Endothelial cell of umbilical vein (primary cell): ENCODE data around the gene ANKS1A. TPM values are rescaled to one million over a fixed set of nuclear protein-coding genes. Genes with fewer than 3 reads are reported as not detected.

Experiments used
- BruUV-seq: library from RNA; stranded (reverse); fragments of 400-500 nt; replicated peaks from 2 replicates; lab custom pipeline; 2021; lab: Mats Ljungman, UMichigan
- CTCF ChIA-PET: fragments of 300-600, 350-600 bp; sonication (Branson Sonifier 250); formaldehyde crosslinking; loops from one replicate; lab custom pipeline; 2021; ENCODE audit warnings: antibody characterized with exemption, inconsistent platforms; lab: Charles Lee
- POLR2A ChIA-PET: fragments of 300-600, 350-600 bp; sonication (Branson Sonifier 250); formaldehyde crosslinking; loops from one replicate; lab custom pipeline; 2021; ENCODE audit warnings: antibody characterized with exemption, inconsistent platforms; lab: Charles Lee
- DNase-seq: peaks from one replicate; pipeline ENCODE4 v3.0.0-alpha.2; 2011; ENCODE audit warnings: low read depth, low spot score
- FAIRE-seq: peaks from 2 replicates; lab custom pipeline; 2011; peaks lifted over from hg19 to GRCh38; lab: Jason Lieb, UNC
- H2AFZ ChIP-seq: 2 replicates; pipeline ENCODE4 v1.6.0; 2012; ENCODE audit warnings: low read depth, low read length, control low read depth, inconsistent platforms
- H3K27ac ChIP-seq: 2 replicates; pipeline ENCODE4 v1.5.1; 2011; ENCODE audit warnings: low read depth, mild to moderate bottlenecking, control low read depth, low read length, moderate library complexity; ENCODE audit not compliant: insufficient read depth
- H3K27me3 ChIP-seq, 2 experiments: 2 replicates each; pipeline versions ENCODE4 v1.6.0 to v1.6.1; 2011; ENCODE audit warnings: low read length in 2 of 2, mixed read lengths in 1 of 2; ENCODE audit not compliant: control insufficient read depth in 2 of 2, insufficient read depth in 2 of 2
- H3K36me3 ChIP-seq, 2 experiments: 2 replicates in 1 of 2; 3 replicates in 1 of 2; pipeline ENCODE4 v1.5.1; 2011; ENCODE audit warnings: low read length in 2 of 2, mild to moderate bottlenecking in 1 of 2, moderate library complexity in 1 of 2; ENCODE audit not compliant: control insufficient read depth in 2 of 2, insufficient read depth in 2 of 2; ENCODE audit errors: extremely low read depth in 1 of 2
- H3K4me1 ChIP-seq: 3 replicates; pipeline ENCODE4 v1.5.1; 2011; ENCODE audit warnings: mild to moderate bottlenecking, low read length; ENCODE audit not compliant: control insufficient read depth, insufficient read depth; ENCODE audit errors: extremely low read depth
- H3K4me2 ChIP-seq: 2 replicates; pipeline ENCODE4 v1.6.1; 2011; ENCODE audit warnings: low read length, control low read depth, mixed read lengths; ENCODE audit not compliant: insufficient read depth
- H3K4me3 ChIP-seq, 3 experiments: fragments of 200-600 bp in 1 of 3; sonication (generic), shearing (Covaris generic) in 1 of 3; replicated peaks in 1 of 3; 2 replicates each; pipeline ENCODE4 v1.5.1; 2011 to 2016; ENCODE audit warnings: control low read depth in 3 of 3, low read length in 3 of 3, mild to moderate bottlenecking in 2 of 3, inconsistent platforms in 1 of 3, low read depth in 1 of 3, moderate library complexity in 1 of 3; ENCODE audit not compliant: insufficient read depth in 1 of 3
- H3K79me2 ChIP-seq: 2 replicates; pipeline ENCODE4 v1.6.0; 2012; ENCODE audit warnings: low read length, inconsistent platforms; ENCODE audit not compliant: control insufficient read depth, insufficient read depth
- H3K9ac ChIP-seq: replicated peaks from 2 replicates; pipeline ENCODE3; 2011; ENCODE audit warnings: low read length, control low read depth; ENCODE audit not compliant: insufficient read depth; ENCODE audit errors: extremely low read depth
- H3K9me1 ChIP-seq: replicated peaks from 3 replicates; pipeline ENCODE4 v1.6.0; 2011; ENCODE audit warnings: mild to moderate bottlenecking, low read length; ENCODE audit not compliant: control insufficient read depth, insufficient read depth; ENCODE audit errors: extremely low read depth
- H3K9me3 ChIP-seq: replicated peaks from 2 replicates; pipeline ENCODE4 v1.5.1; 2012; ENCODE audit warnings: low read length, inconsistent platforms; ENCODE audit not compliant: control insufficient read depth, insufficient read depth
- H4K20me1 ChIP-seq: replicated peaks from 2 replicates; pipeline ENCODE3; 2011; ENCODE audit warnings: mild to moderate bottlenecking, low read length; ENCODE audit not compliant: control insufficient read depth, insufficient read depth; ENCODE audit errors: extremely low read depth
- EZH2 ChIP-seq: IDR thresholded peaks from 2 replicates; pipeline ENCODE4 v1.6.1; 2012; ENCODE audit warnings: borderline replicate concordance, low read depth, mild to moderate bottlenecking, moderate library complexity, low read length, inconsistent platforms; ENCODE audit not compliant: severe bottlenecking
- FOS ChIP-seq: IDR thresholded peaks from 2 replicates; pipeline ENCODE4 v1.6.1; 2011; ENCODE audit warnings: mild to moderate bottlenecking, low read length, moderate library complexity, borderline replicate concordance; ENCODE audit not compliant: insufficient read depth
- GATA2 ChIP-seq: IDR thresholded peaks from 2 replicates; pipeline ENCODE4 v1.7.0; 2011; ENCODE audit warnings: low read depth, mild to moderate bottlenecking, moderate library complexity, mixed read lengths, low read length; ENCODE audit not compliant: insufficient read length, insufficient read depth
- JUN ChIP-seq: IDR thresholded peaks from 2 replicates; pipeline ENCODE4 v1.6.1; 2011; ENCODE audit warnings: borderline replicate concordance, low read depth; ENCODE audit not compliant: insufficient read length, insufficient read depth
- MAX ChIP-seq: IDR thresholded peaks from 2 replicates; pipeline ENCODE4 v1.6.1; 2011; ENCODE audit not compliant: insufficient read depth, insufficient read length
- MYC ChIP-seq: IDR thresholded peaks from one replicate; pipeline ENCODE4 v1.6.1; 2011; ENCODE audit warnings: mild to moderate bottlenecking, low read depth, low read length
- POLR2A ChIP-seq: IDR thresholded peaks from 2 replicates; pipeline ENCODE4 v1.6.1; 2012; ENCODE audit warnings: low read depth, mild to moderate bottlenecking, control low read depth, low read length
- POLR2AphosphoS5 ChIP-seq: IDR thresholded peaks from 2 replicates; pipeline ENCODE4 v1.6.1; 2012; ENCODE audit warnings: low read depth, mild to moderate bottlenecking, control low read depth, low read length, moderate library complexity; ENCODE audit not compliant: insufficient read depth
- dilution Hi-C: fragments of 300-500 bp; cut with MboI; formaldehyde crosslinking; loops from one replicate; pipeline ENCODE4 v1.15.0; 2019; ENCODE audit warnings: low sequenced_read_pairs; ENCODE audit not compliant: extremely low pct_ligation_motif_present
- intact Hi-C: fragments of 100-400 bp; cut with micrococcal nuclease; formaldehyde crosslinking; loops from one replicate; pipeline ENCODE4 v1.10.0; 2022
- polyA plus RNA-seq, 4 experiments: library from polyadenylated mRNA; depleted of rRNA in 3 of 4; stranded (reverse) in 3 of 4; unstranded in 1 of 4; fragments of >200 nt; gene quantifications; 2 replicates each; pipeline versions ENCODE4 v1.2.1 to v1.2.3, GENCODE V29; 2011 to 2012; ENCODE audit warnings: missing spikeins in 1 of 4
- total RNA-seq: library from RNA; stranded (reverse); gene quantifications from 2 replicates; pipeline ENCODE4 v1.2.3, GENCODE V29; 2021
- TF ChIP-seq, protein P1 (sequence below), 2 donors: IDR thresholded peaks; 1 replicate in 1 of 2; 2 replicates in 1 of 2; pipeline ENCODE4 v1.5.1; 2011; ENCODE audit warnings: low read length in 2 of 2, mild to moderate bottlenecking in 2 of 2, moderate library complexity in 2 of 2, control low read depth in 1 of 2, inconsistent platforms in 1 of 2, low read depth in 1 of 2; ENCODE audit not compliant: insufficient read depth in 1 of 2; ENCODE audit errors: extremely low read depth in 1 of 2

ANKS1A gene
- total and polyA plus RNA-seq, 2 donors (not counting 3 experiments of a cell fraction or from before 2014, with no cell fraction given), result 8.9 to 26.1 TPM

GRCh38 chr6:35051396-35051795 is 162.3 kb downstream of the ANKS1A start:
- CTCF ChIA-PET, result interaction anchor here (1.3 to 3.9 kb wide), 2 partner anchors 25 to 64 kb away, joined by 4 to 19 read pairs; no protein-coding TSS in a partner anchor
- no peak overlapping the region for H3K9ac ChIP-seq
- no peak overlapping the region for H2AFZ ChIP-seq
- no peak for TF ChIP-seq JUN
- no peak for TF ChIP-seq MYC
- TF ChIP-seq POLR2AphosphoS5, result no peak
- TF ChIP-seq, protein P1, sequence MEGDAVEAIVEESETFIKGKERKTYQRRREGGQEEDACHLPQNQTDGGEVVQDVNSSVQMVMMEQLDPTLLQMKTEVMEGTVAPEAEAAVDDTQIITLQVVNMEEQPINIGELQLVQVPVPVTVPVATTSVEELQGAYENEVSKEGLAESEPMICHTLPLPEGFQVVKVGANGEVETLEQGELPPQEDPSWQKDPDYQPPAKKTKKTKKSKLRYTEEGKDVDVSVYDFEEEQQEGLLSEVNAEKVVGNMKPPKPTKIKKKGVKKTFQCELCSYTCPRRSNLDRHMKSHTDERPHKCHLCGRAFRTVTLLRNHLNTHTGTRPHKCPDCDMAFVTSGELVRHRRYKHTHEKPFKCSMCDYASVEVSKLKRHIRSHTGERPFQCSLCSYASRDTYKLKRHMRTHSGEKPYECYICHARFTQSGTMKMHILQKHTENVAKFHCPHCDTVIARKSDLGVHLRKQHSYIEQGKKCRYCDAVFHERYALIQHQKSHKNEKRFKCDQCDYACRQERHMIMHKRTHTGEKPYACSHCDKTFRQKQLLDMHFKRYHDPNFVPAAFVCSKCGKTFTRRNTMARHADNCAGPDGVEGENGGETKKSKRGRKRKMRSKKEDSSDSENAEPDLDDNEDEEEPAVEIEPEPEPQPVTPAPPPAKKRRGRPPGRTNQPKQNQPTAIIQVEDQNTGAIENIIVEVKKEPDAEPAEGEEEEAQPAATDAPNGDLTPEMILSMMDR (IDR thresholded peaks at IDR 0.05; ENCODE audit: extremely low read depth in 1 of 2, insufficient read depth in 1 of 2, low read depth in 1 of 2, low read length in 2 of 2), result no peak
- no peak for TF ChIP-seq FOS
- TF ChIP-seq GATA2, result no peak
- no peak for TF ChIP-seq MAX
- no peak for TF ChIP-seq EZH2
- TF ChIP-seq POLR2A, result no peak
- peaks cover 24% of the 10 kb centered on the region for H3K4me1 ChIP-seq
- no TSS peak for BruUV-seq
- intact Hi-C loops (no loop called here), dilution Hi-C loops (no loop called here)
- H4K20me1 ChIP-seq, result no peaks in the 10 kb centered on the region
- H3K4me2 ChIP-seq, result no peak overlapping the region
- H3K27ac ChIP-seq, result no peak overlapping the region
- H3K9me3 ChIP-seq, result no peaks in the 10 kb centered on the region
- FAIRE-seq (no peak), DNase-seq (no peak)
- no peaks in the 10 kb centered on the region for H3K9me1 ChIP-seq
- no peaks in the 10 kb centered on the region for H3K27me3 ChIP-seq
- peaks cover 0 to 14% of the 10 kb centered on the region in 2 experiments for H3K36me3 ChIP-seq
- H3K4me3 ChIP-seq, result no peak overlapping the region
- no peaks in the 10 kb centered on the region for H3K79me2 ChIP-seq
- POLR2A ChIA-PET, result no interaction called here
